Measurements from ENCODE around the gene RABEP2.

GRCh38 chr16:28930652-28931051 is 5.6 kb upstream of the RABEP2 start:
- TF ChIP-seq CTCF (IDR thresholded peaks at IDR 0.05; ENCODE audit: low read depth, low read length): no peak
- no peak for TF ChIP-seq EZH2phosphoT487 (IDR thresholded peaks at IDR 0.05; ENCODE audit: low read depth)

All from OCI-LY3 (cell line).